Stimulated activated CD4-positive, alpha-beta T cell treated with anti-CD3 and anti-CD28 coated beads, Interleukin-1b, Interleukin-23, amount 100 ng/mL, for 4 hours (primary cell): ENCODE results near the gene FAM3C.
"Not testable (repeated sequence)": the region's sequence is repeated elsewhere in the genome, so short reads cannot be mapped to it uniquely, and the experiment has no call there.

Experiments used
- DNase-seq, 2 donors: peaks; one replicate each; pipeline ENCODE4 v3.0.0-alpha.2; 2020; ENCODE audit warnings: low read depth in 2 of 2

The FAM3C gene

DNA sequence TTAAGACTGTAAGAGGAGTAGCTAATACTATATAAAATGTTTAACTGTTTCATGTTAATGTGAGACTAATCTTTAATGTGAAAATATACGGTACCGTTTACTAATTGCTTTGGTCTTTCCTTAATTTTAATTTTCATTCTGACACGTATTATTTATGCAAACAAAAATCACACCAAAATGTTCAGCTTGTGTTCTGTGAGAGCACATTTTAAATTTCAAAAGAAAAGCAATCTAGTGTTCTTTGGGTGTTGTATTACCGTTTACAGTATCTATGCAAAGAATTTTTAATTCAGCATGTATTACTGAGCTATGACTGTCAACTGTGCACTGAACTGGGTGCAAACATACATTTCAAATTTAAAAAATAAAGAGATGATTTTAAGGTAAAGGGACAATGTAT is 65.1 kb downstream of the FAM3C start:
- DNase-seq = no peak

DNA sequence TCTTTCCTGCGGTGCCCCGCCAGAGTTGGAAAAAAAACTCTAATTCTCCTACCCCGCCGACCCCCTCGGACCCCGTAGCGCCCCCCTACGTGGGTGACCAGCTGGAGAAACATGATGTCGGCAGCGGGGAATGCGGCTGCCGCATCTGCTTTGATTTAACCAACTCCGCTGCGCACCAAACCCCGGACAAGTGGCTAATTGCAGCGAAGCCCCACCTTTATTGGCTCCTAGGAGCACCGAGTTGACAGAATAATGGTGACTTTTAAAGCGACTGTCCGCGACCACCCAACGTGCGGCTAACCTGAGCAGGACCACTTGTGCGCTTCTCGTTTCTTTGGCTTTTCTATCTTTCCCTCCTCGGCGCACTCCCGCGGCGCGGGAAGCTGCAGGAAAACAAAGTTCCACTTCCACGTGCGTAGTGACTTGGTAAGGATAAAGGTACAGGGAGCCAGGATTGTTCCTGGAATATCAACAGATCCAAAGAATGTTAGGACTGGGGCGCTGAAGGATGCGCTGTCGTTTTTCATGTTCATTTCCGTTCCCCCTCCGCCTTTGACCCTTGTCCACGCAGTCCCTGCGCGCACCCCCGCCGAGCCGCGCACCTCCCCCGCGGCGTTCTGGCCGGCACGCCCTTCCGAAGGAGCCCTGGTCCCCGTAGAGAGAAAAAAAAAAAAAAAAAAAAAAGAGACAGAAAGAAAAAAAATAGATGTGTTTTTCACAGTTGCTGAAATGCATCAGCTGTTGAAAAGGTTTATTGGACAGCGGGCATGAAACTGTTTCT is 65.9 kb downstream of the FAM3C start:
- DNase-seq = no peak

DNA sequence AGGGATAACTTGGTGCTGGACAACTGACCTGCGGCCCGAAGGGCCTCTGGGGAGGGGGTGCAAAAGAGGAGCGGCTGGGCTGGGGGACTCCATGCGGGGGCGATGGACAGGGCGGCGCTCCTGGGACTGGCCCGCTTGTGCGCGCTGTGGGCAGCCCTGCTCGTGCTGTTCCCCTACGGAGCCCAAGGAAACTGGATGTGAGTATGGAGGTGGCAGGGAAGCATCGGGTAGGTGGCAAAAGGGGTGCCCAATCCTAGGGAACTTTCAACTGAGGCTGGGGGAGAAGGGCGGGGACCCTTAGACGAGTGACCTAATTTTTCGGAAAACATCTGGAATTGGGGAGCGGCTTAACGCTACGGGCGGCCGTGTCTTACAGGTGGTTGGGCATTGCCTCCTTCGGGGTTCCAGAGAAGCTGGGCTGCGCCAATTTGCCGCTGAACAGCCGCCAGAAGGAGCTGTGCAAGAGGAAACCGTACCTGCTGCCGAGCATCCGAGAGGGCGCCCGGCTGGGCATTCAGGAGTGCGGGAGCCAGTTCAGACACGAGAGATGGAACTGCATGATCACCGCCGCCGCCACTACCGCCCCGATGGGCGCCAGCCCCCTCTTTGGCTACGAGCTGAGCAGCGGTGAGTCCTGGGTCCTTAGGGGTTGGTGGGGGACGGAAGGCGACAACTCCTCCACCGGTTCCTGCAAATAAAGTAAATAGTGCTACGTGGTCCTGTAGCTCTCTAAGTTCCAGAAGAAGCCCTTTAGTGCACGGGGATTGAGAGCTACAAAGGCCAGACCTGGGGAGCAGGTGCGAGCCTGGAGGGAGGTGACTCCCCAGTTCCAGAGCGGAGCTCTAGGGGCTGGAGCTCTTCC is 66.7 kb downstream of the FAM3C start:
- no peak for DNase-seq

DNA sequence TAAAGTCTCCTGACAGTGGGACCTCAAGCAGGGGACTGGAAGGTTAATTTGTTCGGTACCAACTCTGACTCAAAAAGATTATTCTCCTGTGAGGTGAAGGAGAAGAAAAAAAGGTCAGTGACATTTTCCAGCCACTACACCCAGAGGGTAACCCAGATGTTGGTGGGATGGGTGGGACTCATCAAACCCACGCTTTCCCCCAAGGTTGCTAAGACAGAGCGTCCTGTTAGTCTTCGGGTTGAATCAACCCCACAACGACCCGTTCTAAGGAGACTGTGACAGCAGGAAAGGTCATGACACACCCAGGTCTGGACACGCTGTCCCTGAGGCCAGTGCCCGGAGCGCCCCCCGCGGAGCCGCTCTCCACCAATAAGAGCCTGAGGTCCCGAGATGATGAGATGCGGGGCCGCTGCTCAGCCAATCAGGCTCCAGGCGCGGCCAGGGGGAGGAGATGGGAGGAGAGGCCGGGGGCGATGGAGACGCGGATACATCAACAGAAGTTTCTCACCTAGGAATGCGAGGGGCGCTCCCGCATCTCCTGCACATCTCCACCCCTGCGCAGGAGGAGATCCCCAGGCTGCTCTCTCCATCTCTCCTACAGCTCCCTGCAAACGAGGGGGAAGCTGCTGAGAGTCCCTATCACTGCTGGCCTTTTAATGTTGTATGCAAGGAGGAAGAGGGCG is 67.5 kb downstream of the FAM3C start, which contains the start of gene WNT16:
WNT16 (plus strand) TSS at position 493 of the 683 bp plus-strand sequence. CDS start 293 bp downstream, outside the sequence.
- no peak for DNase-seq

DNA sequence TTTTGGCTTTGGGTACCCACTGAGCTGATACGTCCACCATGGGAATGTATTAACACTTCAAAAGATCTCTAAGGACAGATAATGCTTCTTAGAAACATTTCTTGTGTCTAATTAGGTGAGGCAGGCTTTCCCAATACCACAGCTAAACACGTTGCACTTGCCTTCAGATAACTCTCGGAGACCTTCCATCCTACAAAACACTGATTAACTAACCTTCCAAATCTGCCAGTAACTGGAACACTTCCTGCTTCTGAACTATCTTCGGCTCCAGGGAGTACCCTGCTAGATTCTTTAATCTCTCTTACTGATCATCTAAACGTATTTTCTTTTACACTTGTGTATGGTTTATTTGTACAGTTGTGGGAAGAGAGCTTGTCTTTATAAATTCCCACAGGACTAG is 68.4 kb downstream of the FAM3C start:
- DNase-seq = no peak

DNA sequence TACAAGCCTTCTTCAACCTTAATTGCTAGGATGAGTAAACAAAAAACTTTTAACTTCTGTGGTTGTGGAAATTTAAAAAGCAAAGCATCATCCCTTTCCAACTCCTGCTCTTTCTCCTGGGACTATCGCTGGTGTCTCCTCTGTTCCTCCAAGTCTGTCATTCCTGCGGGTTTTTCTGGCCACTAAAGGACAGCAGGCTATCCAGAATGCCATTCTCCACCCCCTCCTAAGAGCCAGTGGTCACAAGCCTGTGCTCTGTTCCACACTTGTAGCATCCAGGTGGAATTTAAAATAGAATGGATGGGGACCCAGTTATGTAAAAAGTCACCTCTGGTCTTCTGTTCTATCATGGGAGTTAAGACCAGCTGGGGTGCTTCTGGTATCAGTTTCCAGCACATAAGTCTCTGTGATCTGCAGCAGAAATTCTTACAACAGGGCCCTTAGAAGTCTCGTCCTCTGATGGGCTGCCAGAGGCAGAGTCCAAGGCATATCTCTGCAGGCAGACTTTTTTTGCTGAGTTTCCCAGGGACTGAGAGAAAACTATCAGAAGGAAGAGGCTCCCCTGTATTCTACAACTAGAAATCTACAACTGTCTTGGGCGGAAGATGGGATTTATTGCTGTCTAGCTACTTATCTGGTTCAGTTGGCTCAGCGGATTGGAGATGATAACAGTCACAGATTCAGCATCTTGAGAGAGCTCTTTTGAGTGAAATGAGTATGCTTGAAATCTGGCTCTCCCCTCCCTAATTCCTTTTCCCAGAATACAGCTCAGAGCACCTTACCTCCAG is 72.4 kb downstream of the FAM3C start:
- DNase-seq = no peak

DNA sequence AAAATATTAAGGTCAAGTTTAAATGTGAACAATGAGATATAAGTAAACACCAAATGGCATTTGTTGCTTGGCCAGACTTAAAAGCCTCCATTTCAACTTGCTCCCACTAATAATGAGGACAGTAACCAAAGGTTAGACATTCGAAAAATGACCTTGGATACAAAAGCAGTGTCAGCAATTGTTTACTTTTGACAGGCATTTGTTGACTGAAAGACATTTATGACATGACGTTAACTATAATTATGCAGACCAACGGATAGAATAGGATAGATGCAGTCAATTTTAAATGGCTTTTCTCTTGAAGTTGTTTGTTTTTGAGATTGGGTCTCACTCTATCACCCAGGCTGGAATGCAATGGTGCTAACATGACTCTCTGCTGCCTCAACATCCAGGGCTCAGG is 73.6 kb downstream of the FAM3C start:
- DNase-seq = no peak

DNA sequence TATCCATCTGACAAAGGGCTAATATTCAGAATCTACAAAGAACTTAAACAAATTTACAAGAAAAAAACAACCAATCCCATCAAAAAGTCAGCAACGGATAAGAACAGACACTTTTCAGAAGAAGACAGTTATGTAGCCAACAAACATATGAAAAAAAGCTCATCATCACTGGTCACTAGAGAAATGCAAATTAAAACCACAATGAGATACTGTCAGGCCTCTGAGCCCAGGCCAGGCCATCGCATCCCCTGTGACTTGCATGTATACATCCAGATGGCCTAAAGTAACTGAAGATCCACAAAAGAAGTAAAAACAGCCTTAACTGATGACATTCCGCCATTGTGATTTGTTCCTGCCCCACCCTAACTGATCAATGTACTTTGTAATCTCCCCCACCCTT is 80.9 kb downstream of the FAM3C start:
- DNase-seq = not testable (repeated sequence)

DNA sequence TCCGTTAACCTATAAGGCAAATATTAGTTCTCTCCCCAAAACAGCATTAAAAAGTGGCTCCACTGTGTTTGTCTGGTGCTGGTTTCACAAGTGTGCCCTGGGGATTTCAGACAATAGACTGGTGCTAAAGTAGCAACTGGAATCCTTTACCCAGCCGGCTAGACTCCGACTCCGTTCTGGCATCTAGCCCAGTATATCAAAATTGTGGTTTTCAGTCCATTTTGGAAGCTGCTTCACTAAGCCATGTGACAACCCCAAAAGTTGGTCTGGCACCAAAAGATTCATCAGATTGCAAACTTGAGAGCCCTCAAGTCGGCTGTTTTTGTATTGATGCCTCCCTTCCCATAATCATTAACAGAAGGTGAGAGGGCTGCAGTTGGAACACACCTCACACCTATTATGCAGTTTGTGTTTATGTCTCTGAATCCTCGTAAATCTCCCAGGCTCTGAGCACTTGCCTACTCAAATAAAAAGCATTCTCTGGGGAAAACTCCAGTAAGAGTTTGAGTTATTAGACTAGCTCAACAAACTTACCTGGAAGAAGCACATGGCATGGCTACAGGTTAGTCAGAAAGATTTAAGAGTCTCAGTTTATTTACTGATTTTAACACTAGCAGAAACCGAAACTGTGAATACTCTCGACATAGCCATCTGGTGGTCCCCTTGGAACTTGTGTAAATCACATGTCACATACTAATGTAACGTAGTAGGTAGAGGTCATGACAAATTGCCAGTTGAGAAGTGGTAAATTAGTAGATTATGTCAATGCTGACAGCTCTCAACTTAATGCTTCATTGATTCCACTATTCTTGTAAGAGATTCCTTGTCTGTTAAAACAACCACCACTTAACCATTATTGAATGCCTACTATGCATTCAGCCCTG is 82.1 kb downstream of the FAM3C start:
- DNase-seq = no peak

DNA sequence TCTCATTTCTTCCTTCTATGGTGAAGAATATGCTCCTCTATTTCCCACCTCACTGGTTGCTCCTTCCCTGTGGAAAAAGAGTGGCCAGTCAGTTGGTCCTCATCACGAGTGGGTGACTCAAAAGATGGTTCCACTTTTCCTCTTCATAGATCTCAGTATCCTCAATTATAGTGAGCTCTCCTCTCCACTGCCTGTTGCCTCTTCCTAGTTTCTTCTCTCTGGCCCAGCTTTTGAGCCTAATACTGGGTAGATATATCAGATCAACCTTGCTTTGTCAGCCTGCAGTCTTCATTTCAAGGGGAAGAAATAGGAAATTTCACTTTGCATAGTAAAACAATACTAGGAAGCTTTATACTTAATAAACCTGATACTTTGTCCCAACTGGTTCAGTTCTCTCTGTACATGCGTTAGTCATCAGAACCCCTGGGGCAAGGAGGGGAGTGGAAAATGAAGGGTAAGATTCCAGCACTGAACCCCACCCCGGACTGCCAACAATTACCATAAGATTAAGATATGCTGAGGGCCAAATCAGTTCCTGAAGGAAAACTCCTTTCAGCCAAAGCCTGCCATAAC is 82.8 kb downstream of the FAM3C start:
- DNase-seq = no peak

DNA sequence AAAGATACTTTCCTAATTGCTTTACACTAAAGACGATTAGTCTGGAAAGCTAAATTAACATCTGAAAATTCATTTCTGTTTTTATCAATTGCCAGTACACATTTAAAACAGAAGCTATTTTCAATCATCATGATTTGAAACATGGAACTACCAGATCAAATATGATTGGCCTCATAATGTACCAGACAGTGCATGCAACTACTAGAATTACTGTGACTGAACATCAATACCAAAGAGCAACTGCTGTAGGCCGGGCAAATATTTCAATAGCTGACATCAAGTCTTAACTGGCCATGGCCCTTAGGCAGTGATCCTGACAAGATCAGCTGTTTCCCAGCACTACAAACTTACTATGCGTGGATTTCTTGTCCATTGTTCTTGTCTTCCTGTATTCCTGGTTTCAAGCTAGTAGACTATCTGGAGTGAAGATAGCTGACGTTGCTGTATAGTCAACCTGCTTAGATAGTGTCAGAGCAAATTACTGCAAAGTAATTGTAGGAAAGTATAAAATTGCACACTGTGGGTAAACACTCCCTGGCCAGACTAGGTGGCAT is 89.0 kb downstream of the FAM3C start:
- DNase-seq = no peak

DNA sequence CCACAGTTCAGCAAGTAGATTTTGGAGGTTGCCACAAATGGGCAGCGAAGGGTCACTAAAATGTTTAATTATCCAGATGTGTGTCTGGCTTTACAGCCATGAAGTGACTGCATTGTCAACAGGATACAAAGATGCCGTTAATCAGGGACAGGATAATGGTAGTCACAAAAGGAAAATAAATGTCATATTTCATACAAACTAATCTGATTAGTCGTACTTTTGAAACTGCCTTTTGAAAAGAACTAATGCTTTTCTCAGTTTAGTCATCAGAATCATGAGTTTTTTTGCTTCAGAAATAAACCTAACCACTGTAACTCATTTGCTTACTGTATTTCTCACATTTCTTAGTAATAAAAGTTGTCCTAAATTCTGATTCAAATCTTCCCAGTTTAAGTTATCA is 89.5 kb downstream of the FAM3C start:
- DNase-seq = no peak

DNA sequence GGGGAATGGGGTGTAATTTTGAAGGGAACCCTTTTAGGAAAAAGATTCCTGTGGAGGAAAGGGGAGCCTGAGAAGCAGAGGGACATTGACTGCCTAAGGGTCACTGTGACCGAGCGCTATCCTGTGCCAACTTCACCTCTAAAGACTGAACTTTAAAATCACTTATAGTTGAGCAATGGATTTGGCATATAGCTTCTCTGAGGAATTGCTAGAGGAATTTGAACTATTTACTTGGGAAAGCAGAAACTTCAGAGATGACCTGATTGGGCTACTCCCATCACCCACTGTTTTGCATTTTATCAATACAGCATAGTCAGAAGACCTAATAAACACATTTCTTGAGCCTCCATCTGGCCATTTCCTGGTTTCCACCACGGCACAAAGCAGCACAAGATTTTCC is 91.0 kb downstream of the FAM3C start:
- no peak for DNase-seq

DNA sequence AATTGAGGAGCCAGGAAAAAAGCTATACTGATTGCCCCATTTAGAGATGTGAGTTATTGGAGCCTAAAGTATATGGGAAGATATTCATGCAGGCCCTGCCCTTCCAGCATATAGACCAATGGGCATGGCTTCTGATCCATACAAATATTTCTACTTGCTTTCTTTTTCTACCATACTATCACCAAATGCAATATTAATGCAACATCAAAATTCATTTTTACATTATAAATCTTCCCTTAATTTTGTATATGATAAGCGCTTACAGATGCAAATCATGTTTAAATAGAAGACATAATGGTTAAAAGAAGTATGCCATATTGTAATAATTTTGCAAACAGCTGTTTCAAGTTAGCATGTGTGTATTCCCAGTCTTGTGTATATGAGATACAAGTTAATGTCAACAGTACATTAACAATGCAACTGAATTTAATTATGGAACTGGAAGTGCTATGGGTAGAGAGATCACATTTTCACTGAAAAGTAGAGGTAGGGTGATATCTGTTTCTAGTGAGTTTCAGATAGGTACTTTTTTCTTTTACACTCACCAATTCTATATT is 91.9 kb downstream of the FAM3C start:
- no peak for DNase-seq

DNA sequence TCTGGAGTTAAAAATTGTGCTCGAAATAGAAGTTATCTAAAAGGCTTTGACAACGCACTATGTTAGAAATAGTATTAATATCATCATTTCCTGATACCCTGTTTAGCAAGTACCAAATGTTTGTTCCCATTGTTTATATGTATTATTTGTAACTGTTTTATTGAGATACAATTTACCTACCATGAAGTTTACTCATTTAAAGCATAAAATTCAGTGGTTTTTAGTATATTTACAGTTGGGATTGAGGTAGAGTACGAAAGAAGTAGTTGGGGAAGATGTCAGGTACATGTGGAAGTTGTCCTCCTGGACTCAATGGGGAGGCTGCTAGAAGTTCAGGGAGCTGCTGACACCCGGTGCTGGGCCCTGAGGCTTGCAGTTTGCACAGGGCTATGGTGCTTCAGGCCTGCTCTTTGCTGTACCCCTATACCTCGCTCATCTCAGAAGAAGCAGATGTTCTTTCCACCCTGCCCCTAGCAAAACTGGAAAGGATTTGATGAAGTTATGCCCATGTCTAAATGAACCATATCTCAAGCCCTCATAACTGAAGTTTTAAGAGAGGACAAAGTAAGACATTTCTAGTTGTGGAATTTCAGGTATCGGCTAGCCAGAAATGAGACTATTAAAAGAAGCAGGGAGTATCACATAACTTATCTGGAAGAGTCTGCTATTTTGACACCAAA is 92.5 kb downstream of the FAM3C start:
- DNase-seq = no peak

DNA sequence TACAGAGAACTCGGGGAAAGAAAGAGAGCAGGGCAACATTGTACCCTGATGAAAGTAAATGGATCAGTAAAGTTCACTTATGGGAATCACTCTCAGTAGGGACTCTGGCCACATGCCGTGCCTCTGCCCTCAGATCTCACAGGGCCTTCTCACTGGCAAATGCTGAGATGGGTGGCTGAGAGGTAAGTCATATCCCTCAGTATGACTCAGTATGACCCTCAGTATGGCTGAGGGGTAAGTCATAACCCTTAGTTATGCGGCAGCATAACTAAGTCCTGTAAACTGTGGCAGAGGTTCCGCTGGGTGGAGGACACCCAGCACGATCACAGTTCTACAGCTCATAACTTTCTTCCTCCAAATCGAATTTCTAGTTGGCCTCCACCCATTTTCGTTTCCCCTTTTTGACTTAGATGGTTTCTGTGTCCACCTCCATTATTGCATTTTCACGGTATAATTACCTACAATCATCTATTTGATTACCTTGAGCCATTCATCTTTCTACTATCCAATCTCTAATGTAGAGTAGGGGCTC is 93.8 kb downstream of the FAM3C start:
- DNase-seq = no peak

DNA sequence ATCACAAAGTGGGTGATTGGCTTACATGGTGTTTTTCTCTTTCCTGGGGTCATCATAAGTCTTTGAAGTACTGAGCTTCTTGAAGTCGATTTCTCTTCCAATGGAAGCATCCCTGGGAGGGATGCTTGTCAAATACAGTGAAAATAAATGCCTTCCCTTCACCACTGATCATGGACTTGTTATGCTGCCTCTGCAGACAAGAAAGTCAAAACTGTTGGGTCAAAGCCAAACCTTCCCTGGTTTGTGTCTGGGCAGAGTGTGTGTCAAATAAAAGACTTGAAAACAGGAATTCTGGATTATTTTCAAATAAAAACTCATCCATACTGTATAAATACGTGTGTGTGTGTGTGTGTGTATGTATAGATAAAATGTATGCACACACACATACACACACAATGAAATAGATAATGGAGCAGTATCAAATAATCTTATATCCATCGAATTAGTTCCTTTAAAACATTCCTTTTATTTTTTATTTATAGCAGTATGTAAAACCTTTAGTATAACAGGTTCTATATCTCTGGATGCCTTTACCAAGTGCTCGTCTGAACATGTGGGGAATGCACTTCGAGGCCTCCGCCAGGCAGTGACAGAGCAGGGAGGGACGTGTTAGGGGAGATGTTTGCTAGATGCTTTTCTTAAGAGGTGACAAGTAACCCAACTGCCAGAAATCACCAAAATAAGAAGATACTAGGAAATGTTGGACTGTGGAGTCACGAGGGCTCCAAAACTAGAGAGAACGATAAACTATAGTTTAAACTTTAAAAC is 94.5 kb downstream of the FAM3C start:
- no peak for DNase-seq
